ENCODE data around the gene BEND7.
"Not testable (repeated sequence)": the region's sequence is repeated elsewhere in the genome, so short reads cannot be mapped to it uniquely, and the experiment has no call there.

Gene BEND7

GRCh38 chr10:13420532-13421307 lies 108.1 kb downstream of the BEND7 start:
- no peak for DNase-seq (ENCODE audit: low read depth)

- no peak for DNase-seq (ENCODE audit: low read depth)
Observed at GRCh38 chr10:13417459-13418126, 111.2 kb downstream of the BEND7 start.

- DNase-seq (ENCODE audit: low read depth): no peak
Observed at GRCh38 chr10:13416760-13417159, 112.1 kb downstream of the BEND7 start.

GRCh38 chr10:13414855-13415254 lies 114.0 kb downstream of the BEND7 start:
- DNase-seq (ENCODE audit: low read depth): no peak

GRCh38 chr10:13414137-13414536 lies 114.7 kb downstream of the BEND7 start:
- DNase-seq (ENCODE audit: low read depth): no peak

- DNase-seq (ENCODE audit: low read depth): no peak
Observed at GRCh38 chr10:13412894-13413293, 115.9 kb downstream of the BEND7 start.

GRCh38 chr10:13404791-13405190 lies 124.0 kb downstream of the BEND7 start:
- no peak for DNase-seq (ENCODE audit: low read depth)

GRCh38 chr10:13404305-13404759 lies 124.5 kb downstream of the BEND7 start:
- no peak for DNase-seq (ENCODE audit: low read depth)

GRCh38 chr10:13403426-13403825 lies 125.4 kb downstream of the BEND7 start:
- DNase-seq (ENCODE audit: low read depth): not testable (repeated sequence)

- no peak for DNase-seq (ENCODE audit: low read depth)
Observed at GRCh38 chr10:13402021-13402420, 126.8 kb downstream of the BEND7 start.

- no peak for DNase-seq (ENCODE audit: low read depth)
Observed at GRCh38 chr10:13401142-13401541, 127.7 kb downstream of the BEND7 start.

- no peak for DNase-seq (ENCODE audit: low read depth)
Observed at GRCh38 chr10:13400196-13400965, 128.4 kb downstream of the BEND7 start.

GRCh38 chr10:13399752-13400151 lies 129.1 kb downstream of the BEND7 start:
- no peak for DNase-seq (ENCODE audit: low read depth)

GRCh38 chr10:13399236-13399635 lies 129.6 kb downstream of the BEND7 start:
- DNase-seq (ENCODE audit: low read depth): no peak

GRCh38 chr10:13397052-13397451 lies 131.8 kb downstream of the BEND7 start:
- DNase-seq (ENCODE audit: low read depth): no peak

- DNase-seq (ENCODE audit: low read depth): no peak
Observed at GRCh38 chr10:13396369-13396768, 132.4 kb downstream of the BEND7 start.

GRCh38 chr10:13395540-13395939 lies 133.3 kb downstream of the BEND7 start:
- DNase-seq (ENCODE audit: low read depth): no peak

- DNase-seq (ENCODE audit: low read depth): no peak
Observed at GRCh38 chr10:13393640-13394039, 135.2 kb downstream of the BEND7 start.

GRCh38 chr10:13392701-13393100 lies 136.1 kb downstream of the BEND7 start:
- DNase-seq (ENCODE audit: low read depth): no peak
